ENCODE measurements around the gene PPP2R2C. TPM values are rescaled to one million over a fixed set of nuclear protein-coding genes. Genes with fewer than 3 reads are reported as not detected.

The PPP2R2C gene
- total RNA-seq, 3 donors from 2014 or later, result 0.16 to 0.66 (median 0.44) TPM

GRCh38 chr4:6391186-6391851 lies 81.1 kb downstream of the PPP2R2C start:
- no peak for DNase-seq (ENCODE audit: low spot score in 2 of 2)
- Histone ChIP-seq H3K9me3 (no peaks in the 10 kb centered on the region), H3K4me3 (no peak overlapping the region), H3K27me3 (peaks cover 0 to under 1% of the 10 kb centered on the region in 2 donors), H3K27ac (no peak overlapping the region), H3K4me1 (no peaks in the 10 kb centered on the region), H3K36me3 (no peaks in the 10 kb centered on the region)
- intact Hi-C loops (cut with DNase I; ENCODE audit: low total_unique reads), result loop anchor here (5.0 kb wide), 1 partner anchor 221 kb away; no protein-coding TSS in a partner anchor
- TF ChIP-seq CTCF (IDR thresholded peaks at IDR 0.05) (no peak), POLR2A (IDR thresholded peaks at IDR 0.05) (no peak), POLR2AphosphoS5 (IDR thresholded peaks at IDR 0.05) (no peak)

GRCh38 chr4:6390356-6390755 lies 82.1 kb downstream of the PPP2R2C start:
- intact Hi-C loops (cut with DNase I; ENCODE audit: low total_unique reads), result loop anchor here (5.0 kb wide), 1 partner anchor 222 kb away; no protein-coding TSS in a partner anchor
- DNase-seq (ENCODE audit: low spot score in 2 of 2), result no peak
- Histone ChIP-seq H3K9me3 (no peaks in the 10 kb centered on the region), H3K4me3 (no peak overlapping the region), H3K27ac (no peak overlapping the region), H3K36me3 (no peaks in the 10 kb centered on the region), H3K27me3 (no peaks in the 10 kb centered on the region), H3K4me1 (no peaks in the 10 kb centered on the region)
- no peak for TF ChIP-seq POLR2AphosphoS5 (IDR thresholded peaks at IDR 0.05)
- TF ChIP-seq POLR2A (IDR thresholded peaks at IDR 0.05), result no peak
- TF ChIP-seq CTCF (IDR thresholded peaks at IDR 0.05), result no peak

- no peak for DNase-seq (ENCODE audit: low spot score in 2 of 2)
- Histone ChIP-seq H3K36me3 (no peaks in the 10 kb centered on the region), H3K4me3 (no peak overlapping the region), H3K27ac (no peak overlapping the region), H3K27me3 (no peaks in the 10 kb centered on the region), H3K4me1 (no peaks in the 10 kb centered on the region), H3K9me3 (no peaks in the 10 kb centered on the region)
- intact Hi-C loops (cut with DNase I; ENCODE audit: low total_unique reads), result no loop called here
- no peak for TF ChIP-seq POLR2A (IDR thresholded peaks at IDR 0.05)
- no peak for TF ChIP-seq POLR2AphosphoS5 (IDR thresholded peaks at IDR 0.05)
- TF ChIP-seq CTCF (IDR thresholded peaks at IDR 0.05), result no peak
Observed at GRCh38 chr4:6389142-6389825, 83.1 kb downstream of the PPP2R2C start.

GRCh38 chr4:6388713-6389112 lies 83.7 kb downstream of the PPP2R2C start:
- DNase-seq (ENCODE audit: low spot score in 2 of 2), result no peak
- TF ChIP-seq POLR2AphosphoS5 (IDR thresholded peaks at IDR 0.05) (no peak), POLR2A (IDR thresholded peaks at IDR 0.05) (no peak), CTCF (IDR thresholded peaks at IDR 0.05) (no peak)
- H3K9me3 ChIP-seq, result no peaks in the 10 kb centered on the region
- intact Hi-C loops (cut with DNase I; ENCODE audit: low total_unique reads), result no loop called here
- H3K27ac ChIP-seq, result no peak overlapping the region
- no peaks in the 10 kb centered on the region for H3K27me3 ChIP-seq
- no peak overlapping the region for H3K4me3 ChIP-seq
- H3K4me1 ChIP-seq, result no peaks in the 10 kb centered on the region
- H3K36me3 ChIP-seq, result no peaks in the 10 kb centered on the region

- no peaks in the 10 kb centered on the region for H3K36me3 ChIP-seq
- H3K4me1 ChIP-seq, result no peaks in the 10 kb centered on the region
- DNase-seq (ENCODE audit: low spot score in 2 of 2), result no peak
- TF ChIP-seq POLR2AphosphoS5 (IDR thresholded peaks at IDR 0.05), result no peak
- TF ChIP-seq CTCF (IDR thresholded peaks at IDR 0.05), result no peak
- no peak for TF ChIP-seq POLR2A (IDR thresholded peaks at IDR 0.05)
- H3K27me3 ChIP-seq, result peaks cover 0 to 6% of the 10 kb centered on the region in 2 donors
- intact Hi-C loops (cut with DNase I; ENCODE audit: low total_unique reads), result no loop called here
- H3K27ac ChIP-seq, result no peak overlapping the region
- H3K4me3 ChIP-seq, result no peak overlapping the region
- H3K9me3 ChIP-seq, result no peaks in the 10 kb centered on the region
Observed at GRCh38 chr4:6387946-6388345, 84.5 kb downstream of the PPP2R2C start.
